ENCODE results near the gene FTO.

The FTO gene

DNA sequence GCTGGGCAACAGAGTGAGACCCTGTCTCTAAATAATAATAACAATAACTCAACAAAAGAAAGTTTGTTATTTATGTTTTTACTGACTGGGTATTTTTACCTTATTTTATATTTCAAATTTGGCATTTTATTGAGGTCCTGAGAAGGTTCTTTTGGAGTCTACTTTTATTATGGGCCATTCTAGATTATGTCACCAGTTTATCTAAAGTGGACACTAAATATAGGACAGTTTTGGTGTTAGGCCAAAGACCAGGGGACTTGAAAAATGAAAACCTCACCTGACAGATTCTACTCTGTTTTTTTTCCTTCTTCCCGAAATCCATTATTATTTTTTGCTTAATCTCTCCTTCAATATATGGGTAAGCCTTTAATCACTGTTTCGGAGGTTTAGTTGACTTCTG, 8.1 kb downstream of the FTO start:
- Histone ChIP-seq H3K79me1 (ENCODE audit: low read depth, low read length) (peaks cover 2% of the 10 kb centered on the region), H2BK15ac (ENCODE audit: low read length) (no peak overlapping the region), H3K4ac (ENCODE audit: low read length) (no peak overlapping the region), H2BK5ac (ENCODE audit: low read length) (no peak overlapping the region), H3K4me3 (ENCODE audit: low read length in 2 of 2) (no peak overlapping the region), H3K9me3 (replicated peaks in 1 of 2; ENCODE audit: control insufficient read depth in 2 of 2, insufficient read depth in 1 of 2, low read depth in 1 of 2, low read length in 2 of 2) (peaks cover 0 to 5% of the 10 kb centered on the region in 2 donors), H3K9ac (ENCODE audit: low read depth, low read length, poor library complexity) (no peak overlapping the region), H2AFZ (ENCODE audit: low read length) (no peak overlapping the region), H3K4me1 (ENCODE audit: control insufficient read depth in 2 of 2, insufficient read depth in 1 of 2, low read depth in 1 of 2, low read length in 2 of 2) (peaks cover 0 to 10% of the 10 kb centered on the region in 2 donors), H3K4me2 (ENCODE audit: insufficient read depth, low read length, poor library complexity, severe bottlenecking) (no peak overlapping the region), H3K36me3 (replicated peaks in 1 of 2; ENCODE audit: control insufficient read depth in 2 of 2, insufficient read depth in 2 of 2, low read length in 2 of 2) (no peaks in the 10 kb centered on the region), H2AK5ac (ENCODE audit: low read depth, low read length) (no peak overlapping the region), H2BK12ac (ENCODE audit: low read length) (no peak overlapping the region), H4K91ac (ENCODE audit: low read depth, low read length, poor library complexity) (no peak overlapping the region), H3K18ac (ENCODE audit: low read length) (no peak overlapping the region), H3K27ac (replicated peaks; ENCODE audit: low read length) (no peak overlapping the region), H4K8ac (ENCODE audit: low read depth, low read length) (no peak overlapping the region), H3K27me3 (ENCODE audit: control insufficient read depth in 3 of 3, insufficient read depth in 3 of 3, low read depth in 1 of 3, low read length in 3 of 3) (no peaks in the 10 kb centered on the region), H3K23ac (ENCODE audit: low read depth, low read length, poor library complexity) (no peak overlapping the region), H3K14ac (ENCODE audit: low read length) (no peak overlapping the region), H2BK120ac (ENCODE audit: low read depth, low read length) (no peak overlapping the region)
- DNase-seq (ENCODE audit: low spot score) = no peak
- WGBS, 2 donors (ENCODE audit: extremely low coverage in 2 of 2, insufficient read length in 2 of 2, insufficient replicate concordance in 1 of 2) = 100% methylated on average over 1 of the region's 2 CpGs; no CpG with 5 or more reads in 1 of the 2 donors

DNA sequence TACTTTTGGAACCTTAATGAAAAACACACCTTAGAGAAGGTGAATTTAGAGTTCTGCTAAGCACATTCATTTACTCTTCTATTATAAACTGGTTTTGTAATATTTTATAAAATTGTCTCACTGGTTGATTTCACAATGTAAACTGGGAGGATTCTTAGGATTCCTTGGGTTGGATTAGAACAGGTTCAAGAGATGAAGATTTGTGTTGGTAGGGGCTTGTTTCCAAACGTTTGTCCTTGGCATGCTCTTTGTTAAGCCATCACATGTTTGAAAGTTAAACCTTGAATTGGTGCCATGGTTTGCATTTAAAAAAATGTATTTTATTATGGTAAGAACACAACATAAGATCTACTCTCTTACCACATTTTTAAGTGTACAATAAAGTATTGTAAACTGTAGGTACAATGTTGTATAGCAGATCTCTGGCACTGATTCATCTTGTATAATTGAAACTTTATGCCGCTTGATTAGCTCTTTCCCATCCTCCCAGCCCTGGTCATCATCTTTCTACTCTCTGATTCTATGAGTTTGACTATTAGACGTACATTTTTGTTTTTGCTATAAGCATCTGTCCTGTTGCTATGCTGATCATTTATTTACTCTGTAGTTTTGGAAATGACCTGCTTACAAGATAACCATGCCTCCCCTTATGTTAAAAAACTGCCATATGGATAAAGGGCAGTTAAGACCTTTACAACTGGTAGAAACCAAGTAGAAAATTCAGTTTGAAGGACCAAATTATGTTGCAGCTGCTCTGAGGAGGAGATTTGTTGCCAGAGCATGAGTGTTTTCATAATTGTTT, 9.6 kb downstream of the FTO start:
- Histone ChIP-seq H2BK5ac (ENCODE audit: low read length) (no peak overlapping the region), H3K18ac (ENCODE audit: low read length) (no peak overlapping the region), H3K79me1 (ENCODE audit: low read depth, low read length) (no peaks in the 10 kb centered on the region), H3K23ac (ENCODE audit: low read depth, low read length, poor library complexity) (no peak overlapping the region), H2AK5ac (ENCODE audit: low read depth, low read length) (no peak overlapping the region), H4K8ac (ENCODE audit: low read depth, low read length) (no peak overlapping the region), H3K4me1 (ENCODE audit: control insufficient read depth in 2 of 2, insufficient read depth in 1 of 2, low read depth in 1 of 2, low read length in 2 of 2) (peaks cover 0 to 10% of the 10 kb centered on the region in 2 donors), H3K27me3 (ENCODE audit: control insufficient read depth in 3 of 3, insufficient read depth in 3 of 3, low read depth in 1 of 3, low read length in 3 of 3) (no peaks in the 10 kb centered on the region), H3K4me3 (ENCODE audit: low read length in 2 of 2) (no peak overlapping the region), H3K36me3 (replicated peaks in 1 of 2; ENCODE audit: control insufficient read depth in 2 of 2, insufficient read depth in 2 of 2, low read length in 2 of 2) (no peaks in the 10 kb centered on the region), H2AFZ (ENCODE audit: low read length) (no peak overlapping the region), H3K27ac (replicated peaks; ENCODE audit: low read length) (no peak overlapping the region), H2BK120ac (ENCODE audit: low read depth, low read length) (no peak overlapping the region), H3K4me2 (ENCODE audit: insufficient read depth, low read length, poor library complexity, severe bottlenecking) (no peak overlapping the region), H4K91ac (ENCODE audit: low read depth, low read length, poor library complexity) (no peak overlapping the region), H2BK12ac (ENCODE audit: low read length) (no peak overlapping the region), H2BK15ac (ENCODE audit: low read length) (no peak overlapping the region), H3K9ac (ENCODE audit: low read depth, low read length, poor library complexity) (no peak overlapping the region), H3K9me3 (replicated peaks in 1 of 2; ENCODE audit: control insufficient read depth in 2 of 2, insufficient read depth in 1 of 2, low read depth in 1 of 2, low read length in 2 of 2) (no peaks in the 10 kb centered on the region), H3K14ac (ENCODE audit: low read length) (no peak overlapping the region), H3K4ac (ENCODE audit: low read length) (no peak overlapping the region)
- no CpG with 5 or more reads among the region's 3 CpGs for WGBS, 2 donors (ENCODE audit: extremely low coverage in 2 of 2, insufficient read length in 2 of 2, insufficient replicate concordance in 1 of 2)
- DNase-seq (ENCODE audit: low spot score) = no peak

DNA sequence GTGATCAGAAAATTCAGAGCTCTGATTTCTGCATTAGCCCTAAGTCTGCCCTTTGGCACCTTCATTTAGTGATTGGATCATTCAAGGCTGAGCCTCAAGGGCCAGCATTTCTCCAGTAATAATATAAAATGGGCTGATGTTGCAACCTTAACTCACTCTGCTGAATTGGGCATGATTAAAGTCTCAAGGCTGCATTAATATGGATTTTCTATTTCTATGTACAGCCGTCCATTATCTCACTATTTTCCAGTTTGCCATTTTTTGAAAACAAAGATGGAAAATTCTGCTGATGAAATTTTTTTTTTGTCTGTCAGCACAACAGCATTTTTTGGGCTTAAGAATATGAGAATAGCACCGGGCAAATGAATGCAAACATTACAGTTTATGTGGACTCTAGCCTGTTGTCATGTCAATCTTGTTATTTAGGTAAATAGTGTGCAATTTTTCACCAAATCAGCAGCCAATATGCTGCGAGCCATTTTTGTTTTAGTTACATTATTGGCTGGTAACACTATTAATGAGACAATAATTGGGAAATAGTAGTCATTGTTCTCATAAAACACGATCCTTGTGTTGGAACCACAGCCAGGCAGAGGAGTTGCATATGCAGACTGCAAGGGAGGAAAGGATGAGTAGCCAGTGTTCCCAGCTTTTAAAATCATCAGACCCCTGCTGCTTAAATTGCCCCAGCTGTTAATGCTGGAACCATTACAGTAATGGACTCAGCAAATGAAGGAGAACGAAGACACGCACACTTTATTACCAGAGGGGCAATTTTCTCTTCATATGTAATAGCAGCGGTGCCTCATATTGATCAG, 10.5 kb downstream of the FTO start:
- peaks cover 0 to 10% of the 10 kb centered on the region in 2 donors for H3K4me1 ChIP-seq (ENCODE audit: control insufficient read depth in 2 of 2, insufficient read depth in 1 of 2, low read depth in 1 of 2, low read length in 2 of 2)
- no peak overlapping the region for H2BK120ac ChIP-seq (ENCODE audit: low read depth, low read length)
- no peak overlapping the region for H3K4me2 ChIP-seq (ENCODE audit: insufficient read depth, low read length, poor library complexity, severe bottlenecking)
- H3K27me3 ChIP-seq (ENCODE audit: control insufficient read depth in 3 of 3, insufficient read depth in 3 of 3, low read depth in 1 of 3, low read length in 3 of 3) = no peaks in the 10 kb centered on the region
- no peak for DNase-seq (ENCODE audit: low spot score)
- H3K14ac ChIP-seq (ENCODE audit: low read length) = no peak overlapping the region
- no peak overlapping the region for H3K9ac ChIP-seq (ENCODE audit: low read depth, low read length, poor library complexity)
- no peak overlapping the region for H3K27ac ChIP-seq (replicated peaks; ENCODE audit: low read length)
- H3K9me3 ChIP-seq (replicated peaks in 1 of 2; ENCODE audit: control insufficient read depth in 2 of 2, insufficient read depth in 1 of 2, low read depth in 1 of 2, low read length in 2 of 2) = peaks cover 0 to 3% of the 10 kb centered on the region in 2 donors
- H4K91ac ChIP-seq (ENCODE audit: low read depth, low read length, poor library complexity) = no peak overlapping the region
- H2BK15ac ChIP-seq (ENCODE audit: low read length) = no peak overlapping the region
- WGBS, 2 donors (ENCODE audit: extremely low coverage in 2 of 2, insufficient read length in 2 of 2, insufficient replicate concordance in 1 of 2) = no CpG with 5 or more reads among the region's 7 CpGs
- no peak overlapping the region for H3K4ac ChIP-seq (ENCODE audit: low read length)
- no peak overlapping the region for H2AK5ac ChIP-seq (ENCODE audit: low read depth, low read length)
- no peak overlapping the region for H3K23ac ChIP-seq (ENCODE audit: low read depth, low read length, poor library complexity)
- no peak overlapping the region for H4K8ac ChIP-seq (ENCODE audit: low read depth, low read length)
- H2AFZ ChIP-seq (ENCODE audit: low read length) = no peak overlapping the region
- H2BK5ac ChIP-seq (ENCODE audit: low read length) = no peak overlapping the region
- no peak overlapping the region for H3K4me3 ChIP-seq (ENCODE audit: low read length in 2 of 2)
- no peaks in the 10 kb centered on the region for H3K79me1 ChIP-seq (ENCODE audit: low read depth, low read length)
- no peaks in the 10 kb centered on the region for H3K36me3 ChIP-seq (replicated peaks in 1 of 2; ENCODE audit: control insufficient read depth in 2 of 2, insufficient read depth in 2 of 2, low read length in 2 of 2)
- no peak overlapping the region for H3K18ac ChIP-seq (ENCODE audit: low read length)
- H2BK12ac ChIP-seq (ENCODE audit: low read length) = no peak overlapping the region

DNA sequence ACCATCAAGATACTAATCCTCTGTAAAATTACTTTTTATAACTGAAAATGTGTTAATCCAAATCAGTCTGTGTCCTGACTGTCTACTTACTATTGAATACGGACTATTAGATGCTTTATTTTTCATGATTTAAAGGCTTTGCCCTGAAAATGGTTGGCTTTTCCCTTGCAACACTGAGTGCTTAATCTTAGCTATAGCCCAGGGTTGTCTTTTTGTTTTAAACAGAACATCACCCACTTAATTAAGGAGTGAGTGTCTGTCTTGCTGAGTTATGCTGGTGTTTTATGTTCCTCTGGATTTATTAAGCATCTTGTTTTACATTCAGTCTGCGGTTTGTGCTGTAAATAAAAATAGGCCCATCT, 11.0 kb downstream of the FTO start:
- Histone ChIP-seq H3K23ac (ENCODE audit: low read depth, low read length, poor library complexity) (no peak overlapping the region), H4K8ac (ENCODE audit: low read depth, low read length) (no peak overlapping the region), H3K36me3 (replicated peaks in 1 of 2; ENCODE audit: control insufficient read depth in 2 of 2, insufficient read depth in 2 of 2, low read length in 2 of 2) (no peaks in the 10 kb centered on the region), H2AFZ (ENCODE audit: low read length) (no peak overlapping the region), H3K79me1 (ENCODE audit: low read depth, low read length) (no peaks in the 10 kb centered on the region), H3K18ac (ENCODE audit: low read length) (no peak overlapping the region), H3K9ac (ENCODE audit: low read depth, low read length, poor library complexity) (no peak overlapping the region), H2BK15ac (ENCODE audit: low read length) (no peak overlapping the region), H2BK12ac (ENCODE audit: low read length) (no peak overlapping the region), H3K27me3 (ENCODE audit: control insufficient read depth in 3 of 3, insufficient read depth in 3 of 3, low read depth in 1 of 3, low read length in 3 of 3) (no peaks in the 10 kb centered on the region), H4K91ac (ENCODE audit: low read depth, low read length, poor library complexity) (no peak overlapping the region), H2AK5ac (ENCODE audit: low read depth, low read length) (no peak overlapping the region), H3K9me3 (replicated peaks in 1 of 2; ENCODE audit: control insufficient read depth in 2 of 2, insufficient read depth in 1 of 2, low read depth in 1 of 2, low read length in 2 of 2) (peaks cover 0 to 3% of the 10 kb centered on the region in 2 donors), H3K14ac (ENCODE audit: low read length) (no peak overlapping the region), H3K27ac (replicated peaks; ENCODE audit: low read length) (no peak overlapping the region), H3K4me1 (ENCODE audit: control insufficient read depth in 2 of 2, insufficient read depth in 1 of 2, low read depth in 1 of 2, low read length in 2 of 2) (peaks cover 0 to 10% of the 10 kb centered on the region in 2 donors), H3K4me2 (ENCODE audit: insufficient read depth, low read length, poor library complexity, severe bottlenecking) (no peak overlapping the region), H3K4ac (ENCODE audit: low read length) (no peak overlapping the region), H2BK5ac (ENCODE audit: low read length) (no peak overlapping the region), H2BK120ac (ENCODE audit: low read depth, low read length) (no peak overlapping the region), H3K4me3 (ENCODE audit: low read length in 2 of 2) (no peak overlapping the region)
- WGBS, 2 donors (ENCODE audit: extremely low coverage in 2 of 2, insufficient read length in 2 of 2, insufficient replicate concordance in 1 of 2) = no CpG with 5 or more reads among the region's 2 CpGs
- no peak for DNase-seq (ENCODE audit: low spot score)

Data from neuronal stem cell (in vitro differentiated cells).